ENCODE results near the gene DEDD2.

Gene DEDD2

DNA sequence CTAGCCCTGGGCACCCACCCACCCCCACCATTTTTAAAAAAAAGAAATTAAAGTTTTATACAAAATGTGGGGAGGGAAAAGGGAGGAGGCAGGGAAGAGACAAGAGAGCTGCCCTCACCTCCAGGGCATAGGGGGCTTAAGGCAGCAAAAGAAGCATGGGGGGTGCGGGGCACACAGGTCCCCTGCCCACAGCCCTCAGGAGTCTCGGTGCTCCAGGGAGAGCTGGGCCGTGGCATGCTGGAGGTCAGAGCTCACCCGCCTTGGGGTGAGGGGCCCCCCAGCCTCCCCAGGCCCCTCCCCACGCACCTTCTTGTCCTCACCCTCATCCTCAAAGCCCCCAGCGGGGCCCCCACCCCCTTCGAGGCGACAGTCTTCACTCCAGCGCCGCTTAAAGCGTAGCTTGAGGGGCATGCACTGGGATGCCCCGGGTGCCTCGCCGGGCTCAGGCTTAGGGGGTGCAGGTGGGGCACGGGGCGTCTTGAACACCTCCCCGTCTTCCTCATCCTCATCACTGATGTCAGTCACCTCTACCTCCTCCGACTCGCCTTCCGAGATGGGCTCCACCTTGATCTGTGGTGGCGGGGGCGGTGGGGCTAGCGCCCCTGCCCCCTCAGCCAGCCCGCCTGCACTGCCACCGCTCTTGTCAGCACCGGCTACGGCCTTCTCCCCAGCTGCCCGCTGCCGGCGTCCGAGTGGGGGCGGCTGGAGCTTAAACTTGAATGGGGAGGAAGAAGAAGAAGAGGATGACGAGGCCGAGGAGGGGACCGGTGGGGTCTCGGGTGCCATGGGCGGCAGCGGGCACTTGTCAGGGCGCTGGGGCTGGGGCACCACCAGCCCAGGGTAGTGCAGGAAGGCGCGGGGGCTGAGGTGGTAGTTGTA lies 31.0 kb upstream of the DEDD2 start:
- no peak for DNase-seq

DNA sequence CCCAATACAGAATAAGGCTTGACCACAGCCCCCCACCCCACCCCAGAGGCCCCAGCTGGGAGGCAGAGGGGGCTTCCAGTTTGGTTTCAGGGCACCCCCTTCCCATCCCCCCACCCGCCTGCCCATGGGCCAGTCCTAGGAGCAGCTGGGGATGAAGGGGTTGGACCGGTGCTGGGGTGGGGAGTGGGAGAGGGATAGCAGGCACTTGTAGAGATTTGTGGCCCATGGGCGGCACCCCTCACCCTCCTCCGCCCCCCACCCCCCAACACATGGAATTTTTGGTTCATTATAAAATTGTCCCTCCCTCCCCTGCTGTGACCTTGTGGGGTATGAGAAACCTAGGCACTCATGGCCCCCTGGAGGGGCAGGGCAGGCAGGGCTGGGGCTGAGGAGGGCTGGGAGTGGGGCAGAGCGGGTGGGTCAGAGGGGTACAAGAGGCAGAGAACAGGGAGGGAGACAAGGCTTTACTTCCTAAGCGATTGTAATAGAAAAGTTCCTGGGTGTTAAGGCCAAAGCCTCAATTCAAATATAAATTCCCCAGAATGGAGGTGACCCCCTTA lies 30.2 kb upstream of the DEDD2 start:
- DNase-seq = no peak

DNA sequence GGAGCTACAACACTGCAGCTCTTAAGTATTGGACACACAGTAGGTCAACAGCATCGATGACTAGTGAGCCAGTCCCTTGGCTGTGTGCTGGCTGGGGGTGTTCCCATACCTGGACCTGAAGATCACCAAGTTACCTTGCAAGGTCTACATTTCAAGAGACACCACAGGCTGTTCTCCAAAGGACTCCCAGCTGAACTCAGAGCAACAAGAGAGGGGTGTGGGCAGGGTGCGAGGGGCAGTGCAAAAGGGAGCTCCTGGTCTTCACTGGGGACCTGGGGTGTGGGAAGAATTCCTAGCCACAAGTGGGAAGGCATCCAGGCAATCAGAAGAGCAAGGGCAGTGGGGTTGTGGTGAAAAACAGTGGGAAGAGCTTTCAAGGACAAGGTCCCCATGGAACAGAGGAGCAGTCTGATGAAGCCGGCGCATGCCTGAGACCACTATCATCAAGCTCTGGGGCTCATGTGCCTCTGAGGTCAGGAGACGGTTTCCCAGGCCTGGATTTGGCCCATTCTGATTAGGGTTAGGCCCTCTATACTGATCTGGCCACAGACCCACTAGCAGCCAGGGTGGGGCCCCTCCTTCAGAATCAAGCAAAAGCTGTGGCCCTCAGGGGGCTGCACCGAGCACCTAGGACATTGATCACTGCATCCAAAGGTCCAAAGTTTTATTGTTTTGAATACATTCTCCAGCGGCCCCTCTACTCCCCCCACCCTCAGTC lies 29.6 kb upstream of the DEDD2 start:
- DNase-seq = no peak

DNA sequence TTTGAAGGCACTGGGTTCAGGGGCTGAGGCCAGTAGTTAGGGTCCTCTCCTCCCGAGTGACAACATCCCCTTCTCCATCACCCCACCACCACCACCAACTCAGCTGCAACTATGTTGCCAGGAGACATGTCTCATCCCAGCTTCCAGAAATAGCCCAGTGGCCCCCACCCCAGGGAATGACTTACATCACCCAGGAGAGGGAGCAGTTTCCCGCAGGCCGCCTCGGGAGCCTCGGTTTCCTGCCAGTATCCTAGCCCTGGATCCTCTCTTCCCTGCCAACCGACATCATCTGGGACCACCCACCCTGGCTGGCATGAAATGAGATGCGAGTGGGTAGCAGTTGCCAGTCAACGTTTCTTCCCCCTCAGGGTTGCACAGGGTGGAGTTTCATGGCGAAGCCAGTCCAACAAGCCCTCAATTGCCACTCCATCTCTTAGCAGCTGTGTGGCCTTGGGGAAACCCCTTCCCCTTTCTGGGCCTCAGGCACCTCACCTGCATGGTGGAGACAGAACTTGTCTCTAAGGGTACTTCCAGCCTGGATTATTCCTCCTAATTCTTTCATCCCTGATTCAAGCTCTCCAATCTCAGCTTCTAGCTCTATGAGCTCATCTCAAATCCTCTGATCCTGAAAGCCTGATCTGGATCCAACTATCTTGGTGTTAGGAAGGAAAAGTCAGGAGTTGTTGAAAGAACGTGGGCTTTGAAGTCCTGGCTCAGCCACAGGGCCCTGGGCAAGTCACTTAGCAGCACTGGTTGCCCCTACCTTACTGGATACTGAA lies 28.9 kb upstream of the DEDD2 start:
- DNase-seq = no peak

DNA sequence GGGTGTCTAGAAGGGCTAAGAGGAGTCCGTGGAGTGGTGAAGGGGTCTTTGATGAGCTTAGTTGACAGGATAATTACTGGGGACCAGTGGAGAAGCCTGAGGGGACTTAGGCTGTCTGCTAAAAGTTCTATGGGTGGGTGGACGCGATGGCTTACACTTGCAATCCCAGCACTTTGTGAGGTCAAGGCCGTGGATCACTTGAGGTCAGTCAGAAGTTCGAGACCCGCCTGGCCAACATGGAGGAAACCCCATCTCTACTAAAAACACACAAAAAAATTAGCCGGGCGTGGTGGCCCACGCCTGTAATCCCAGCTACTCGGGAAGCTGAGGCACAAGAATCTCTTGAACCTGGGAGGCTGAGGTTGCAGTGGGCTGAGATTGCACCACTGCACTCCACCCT lies 27.8 kb upstream of the DEDD2 start:
- no peak for DNase-seq

DNA sequence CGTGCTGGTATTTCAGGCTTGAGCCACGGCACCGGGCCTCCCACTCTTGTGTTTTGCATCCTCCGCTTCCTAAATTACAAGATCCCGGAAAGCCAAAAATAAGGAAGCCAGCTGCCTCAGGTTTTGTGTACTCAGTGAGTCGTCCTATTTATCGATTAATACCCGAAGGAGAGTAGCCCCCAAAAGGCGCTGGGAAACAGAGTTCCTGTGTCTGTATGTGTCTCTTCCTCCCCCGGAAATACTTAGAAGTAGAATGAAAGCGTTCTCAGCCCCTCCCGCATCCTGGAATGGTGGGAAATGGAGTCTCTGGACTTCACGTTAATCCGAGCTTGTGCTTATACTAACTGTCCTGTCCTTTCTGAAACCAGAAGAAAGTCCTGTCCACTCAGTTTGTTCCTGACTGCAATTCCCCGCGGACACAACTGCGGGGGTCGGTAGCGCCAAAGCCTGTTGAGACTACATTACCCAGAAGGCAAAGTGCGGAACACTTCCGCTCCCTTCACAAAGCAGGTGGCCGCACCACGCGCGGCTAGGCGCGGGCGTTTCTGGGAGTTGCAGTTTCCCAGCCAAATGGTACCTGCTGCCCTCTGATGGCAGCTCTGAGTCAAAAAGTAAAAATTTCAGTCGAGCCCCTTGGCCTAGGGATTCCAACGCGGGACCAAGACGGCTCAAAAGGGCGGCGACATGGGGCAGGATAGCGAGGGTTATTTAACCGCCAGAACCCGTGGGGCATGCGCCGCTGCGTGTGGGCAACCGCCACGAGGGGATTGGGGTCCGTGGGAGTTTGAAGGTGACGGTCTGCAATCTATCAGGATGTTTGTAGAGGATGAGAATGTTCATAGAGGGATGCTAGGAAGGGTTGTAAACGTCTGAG lies 27.1 kb upstream of the DEDD2 start:
- peak; percentile 83 for DNase-seq

DNA sequence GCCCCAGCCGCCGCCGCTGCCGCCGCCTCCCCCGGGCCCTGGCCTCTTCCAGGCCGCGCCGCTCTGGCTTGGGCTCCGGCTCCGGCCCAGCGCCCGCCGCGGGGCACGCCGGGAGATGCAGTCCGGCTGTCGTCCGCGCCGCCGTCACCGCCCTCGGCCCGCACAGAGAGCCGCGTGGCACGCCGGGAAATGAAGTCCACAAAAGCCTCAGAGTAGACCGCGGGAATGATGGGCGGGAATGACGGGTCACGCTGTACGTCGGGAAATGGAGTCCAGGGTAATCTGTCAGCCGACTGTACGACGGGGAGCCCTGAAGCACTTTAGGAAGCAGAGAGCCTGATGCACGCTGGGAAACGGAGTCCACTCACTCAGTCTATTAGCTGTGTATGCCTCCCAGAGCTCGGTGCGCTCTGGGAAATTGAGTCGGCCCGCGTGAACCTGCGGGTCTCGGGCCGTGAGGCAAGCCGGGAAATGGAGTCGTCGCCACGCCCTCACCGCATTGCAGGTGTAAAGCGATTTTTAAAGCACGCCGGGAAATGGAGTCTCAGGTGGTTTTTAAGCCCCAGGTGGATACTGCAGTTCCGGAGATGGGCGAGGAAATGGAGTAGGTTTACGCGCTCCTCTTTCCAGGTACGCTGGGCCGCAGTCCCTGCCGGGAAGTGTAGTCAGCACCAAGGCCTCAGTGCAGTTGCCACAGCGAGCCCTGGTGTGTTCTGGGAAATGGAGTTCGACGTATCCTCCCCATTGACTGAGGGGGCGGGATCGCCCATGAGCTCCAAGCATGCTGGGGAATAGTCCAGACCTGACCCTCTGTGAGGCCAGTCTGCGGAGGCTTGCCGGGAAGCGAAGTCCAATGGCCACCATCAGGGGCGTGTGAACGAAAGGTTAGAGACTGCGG lies 25.3 kb upstream of the DEDD2 start, which contains the start of gene GSK3A:
GSK3A (minus strand) TSS at position 91 of the 898 bp plus-strand sequence. CDS start 137 bp downstream, outside the sequence.
- peak; percentile 99 for DNase-seq

DNA sequence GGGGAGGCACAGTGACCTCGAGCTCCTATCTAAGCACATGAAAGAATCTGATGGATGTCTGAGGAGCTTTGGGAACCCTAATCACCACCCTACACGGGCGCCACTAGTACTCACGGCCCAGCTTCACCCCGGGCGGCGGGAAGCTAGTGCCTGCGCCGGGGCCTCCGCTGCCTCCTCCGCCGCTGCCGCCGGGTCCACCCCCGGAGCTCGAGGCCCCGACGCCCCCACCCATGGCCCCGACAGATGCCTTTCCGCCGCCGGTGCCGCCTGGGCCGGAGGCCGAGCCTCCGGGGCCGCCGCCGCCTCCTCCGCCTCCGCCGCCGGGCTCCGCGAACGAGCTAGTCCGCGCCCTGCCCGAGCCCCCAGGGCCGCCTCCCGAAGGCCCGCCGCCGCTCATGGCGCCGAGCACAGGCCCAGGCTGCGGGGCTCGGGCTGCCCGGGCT lies 24.6 kb upstream of the DEDD2 start:
- no peak for DNase-seq

DNA sequence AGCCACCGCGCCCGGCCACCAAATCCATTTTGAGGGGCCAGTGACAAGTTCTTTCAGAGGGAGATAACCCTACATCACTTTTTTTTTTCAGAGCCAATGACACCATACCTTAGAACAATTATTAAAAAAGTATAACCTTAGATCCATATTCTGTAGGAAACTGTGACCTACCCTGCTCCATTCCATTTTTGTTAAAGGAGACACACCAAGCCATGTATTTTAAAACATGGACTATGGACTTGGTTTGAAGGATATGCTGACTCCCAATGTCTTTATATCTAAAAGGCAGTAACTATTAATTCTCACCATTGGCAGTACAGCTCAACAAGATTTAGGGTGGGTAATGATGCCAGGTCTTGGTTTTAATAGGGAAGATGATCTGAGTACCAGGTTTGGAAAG lies 23.8 kb upstream of the DEDD2 start:
- no peak for DNase-seq

DNA sequence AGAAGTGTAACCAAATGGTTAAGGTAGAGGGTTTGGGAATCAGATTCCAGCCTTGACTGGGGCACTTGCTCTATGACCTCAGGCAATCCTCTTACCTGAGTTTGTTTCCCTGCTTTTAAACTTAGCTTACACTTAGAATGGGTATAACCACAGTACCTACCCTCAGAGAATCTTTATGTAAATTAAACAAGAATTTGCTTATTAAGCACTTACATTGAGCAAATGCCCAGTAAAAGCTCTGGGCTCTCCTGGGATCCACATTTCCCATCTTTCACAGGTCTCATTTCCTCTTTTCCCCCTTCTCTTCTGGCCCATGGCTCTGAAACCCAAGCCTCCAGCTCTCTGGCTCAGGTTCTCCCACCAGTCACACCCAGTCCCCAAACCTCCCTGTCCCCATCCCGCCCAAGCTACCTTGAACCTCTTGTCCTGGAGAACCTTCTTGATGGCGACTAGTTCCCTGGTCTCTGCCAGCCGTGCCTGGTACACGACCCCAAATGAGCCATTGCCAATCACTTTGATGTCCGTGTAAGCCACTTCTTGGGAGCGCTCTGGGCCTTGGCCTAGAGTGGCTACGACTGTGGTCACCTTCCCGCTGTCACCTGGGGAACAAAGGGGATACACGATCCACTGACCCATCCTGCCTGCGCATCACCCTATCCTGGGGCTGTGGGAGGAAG lies 22.2 kb upstream of the DEDD2 start:
- no peak for DNase-seq

DNA sequence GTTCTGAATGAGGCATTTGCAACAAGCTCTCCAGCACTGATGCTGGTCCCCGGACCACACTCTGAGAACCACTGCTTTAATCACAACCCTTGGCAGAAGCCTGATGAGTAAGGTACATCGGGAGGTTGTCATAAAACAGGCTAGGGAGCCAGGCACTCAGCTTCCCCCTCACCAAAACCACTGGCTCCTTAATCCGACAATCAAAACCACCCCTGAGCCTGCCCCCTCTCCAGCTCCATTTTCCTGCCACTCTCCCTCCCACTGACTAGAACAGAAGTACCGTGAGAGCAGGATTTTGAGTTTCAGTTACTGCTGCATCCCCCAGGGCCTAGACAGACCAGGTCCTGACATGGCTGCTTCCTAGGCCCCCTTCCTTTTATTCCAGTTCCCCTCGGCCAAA lies 17.7 kb upstream of the DEDD2 start:
- no peak for DNase-seq

DNA sequence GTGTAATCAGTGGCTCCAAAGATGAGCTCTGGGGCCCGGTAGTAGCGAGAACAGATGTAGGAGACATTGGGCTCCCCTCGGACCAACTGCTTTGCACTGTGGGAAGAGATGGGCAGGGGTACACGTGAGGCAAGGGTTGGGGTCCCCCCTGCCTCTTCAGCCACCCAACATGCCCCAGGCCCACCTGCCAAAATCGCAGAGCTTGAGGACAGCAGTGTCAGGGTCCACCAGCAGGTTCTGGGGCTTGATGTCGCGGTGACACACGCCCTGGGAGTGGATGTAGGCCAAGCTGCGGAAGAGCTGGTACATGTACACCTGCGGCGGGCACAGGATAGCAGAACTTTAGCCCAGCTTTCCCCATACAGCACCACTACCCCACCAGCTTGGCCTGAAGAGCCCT lies 16.9 kb upstream of the DEDD2 start:
- no peak for DNase-seq

DNA sequence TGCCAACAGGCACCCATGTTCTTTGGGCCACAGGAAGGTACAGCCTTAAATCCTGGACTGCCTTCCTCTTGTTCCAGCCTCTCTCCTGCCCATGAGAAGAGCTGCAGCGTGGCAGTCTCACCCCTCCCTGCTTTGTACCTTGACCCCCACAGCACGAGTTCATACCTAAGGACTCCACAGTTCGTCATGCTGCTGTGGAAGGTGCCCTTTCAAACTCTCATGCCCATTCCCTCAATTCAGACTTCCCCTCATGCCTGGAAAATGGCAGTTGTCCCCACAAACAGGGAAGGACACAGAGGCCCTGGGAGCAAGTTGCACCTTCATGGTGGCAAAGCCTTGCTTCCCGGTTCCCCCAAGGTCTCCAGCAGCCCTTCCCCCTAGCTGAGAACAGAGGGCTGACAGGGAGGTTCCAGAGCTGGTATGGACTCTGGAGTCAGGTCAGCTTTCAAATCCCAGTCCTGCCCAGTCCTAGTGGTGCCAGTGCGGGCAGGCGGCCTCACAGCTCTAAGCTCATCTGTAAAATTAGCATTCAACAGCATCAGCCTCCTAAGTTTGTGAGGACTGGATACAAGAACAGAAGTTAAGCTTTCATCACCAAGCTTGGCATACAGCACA lies 16.3 kb upstream of the DEDD2 start:
- no peak for DNase-seq

DNA sequence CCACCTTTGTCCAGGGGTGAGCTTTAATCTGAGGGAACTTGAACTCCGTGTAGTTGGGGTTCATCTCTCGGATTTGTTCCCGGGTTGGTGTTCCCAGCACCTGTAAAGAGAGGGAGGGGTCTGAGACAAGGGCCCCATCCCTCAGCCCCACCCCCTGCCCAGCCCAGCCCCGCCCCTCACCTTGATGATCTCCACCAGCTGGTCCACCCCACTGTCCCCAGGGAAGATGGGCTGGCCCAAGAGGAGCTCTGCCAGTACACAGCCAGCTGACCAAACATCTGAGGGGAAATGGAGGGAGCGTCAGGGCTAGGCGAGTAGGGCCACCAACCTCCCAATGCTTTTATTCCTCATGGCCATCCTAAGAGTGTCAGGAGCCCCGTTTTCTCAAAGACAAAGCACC lies 15.6 kb upstream of the DEDD2 start:
- no peak for DNase-seq

DNA sequence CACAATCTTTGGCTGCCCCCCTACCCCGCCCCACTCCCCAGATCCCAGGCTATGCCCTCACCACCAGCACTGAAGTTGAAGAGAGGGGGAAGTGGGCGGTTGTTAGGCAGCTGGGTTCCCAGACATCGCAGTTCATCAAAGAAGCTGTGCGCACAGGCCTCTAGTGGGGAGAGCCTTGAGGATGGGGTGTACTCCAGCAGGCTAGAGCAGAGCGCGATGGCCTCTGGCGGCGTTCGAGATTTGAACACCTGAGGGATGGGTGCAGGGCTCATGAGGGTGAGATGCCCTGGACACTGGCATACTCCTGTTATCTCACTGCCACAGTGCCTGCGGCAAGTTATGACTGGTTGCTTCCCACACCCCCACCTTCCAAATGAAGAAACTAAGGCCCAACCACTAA lies 15.0 kb upstream of the DEDD2 start:
- DNase-seq = no peak

DNA sequence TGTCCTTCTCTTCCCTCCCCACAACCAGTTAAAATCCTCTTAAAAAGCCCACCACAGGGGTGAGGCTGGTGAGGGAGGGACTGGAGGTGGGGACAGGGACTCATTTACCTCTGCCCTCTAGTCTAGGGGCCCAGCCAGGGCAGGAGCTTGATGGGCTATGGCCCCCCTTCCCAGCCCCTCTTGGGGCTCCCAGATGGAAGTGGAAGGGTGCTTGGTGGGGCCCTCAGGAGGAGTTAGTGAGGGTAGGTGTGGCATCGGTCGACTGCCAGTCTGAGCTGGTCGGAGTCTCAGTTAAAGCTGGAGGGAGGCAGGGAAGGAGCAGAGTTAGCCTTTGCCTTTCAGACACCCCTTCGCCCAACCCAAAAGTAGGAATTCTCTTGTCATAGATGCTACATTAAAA lies 13.1 kb upstream of the DEDD2 start:
- DNase-seq = no peak

DNA sequence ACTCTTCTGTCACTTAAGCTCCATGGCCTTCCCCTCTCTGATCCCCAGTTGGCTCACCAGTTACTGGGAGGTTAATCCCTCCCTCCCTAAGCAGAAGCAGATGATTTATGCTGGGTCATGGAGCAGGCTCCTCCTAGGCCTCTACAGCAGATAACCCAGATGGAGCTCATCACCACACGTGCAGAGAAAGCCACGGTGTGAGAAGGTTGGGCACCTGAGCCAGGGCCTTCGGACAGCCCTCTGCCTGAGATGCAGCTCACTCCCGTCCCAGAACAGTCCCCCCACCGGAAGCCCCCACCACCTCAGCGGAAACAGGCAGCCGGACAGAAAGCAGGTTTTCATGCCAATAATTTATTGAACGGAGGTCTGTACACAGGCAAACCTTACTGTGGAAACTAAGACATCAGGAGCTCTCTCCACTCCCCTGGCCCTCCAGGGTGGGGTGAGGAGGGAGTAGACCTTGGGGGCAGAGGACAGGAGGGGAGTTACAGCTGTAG lies 12.4 kb upstream of the DEDD2 start:
- DNase-seq = no peak

DNA sequence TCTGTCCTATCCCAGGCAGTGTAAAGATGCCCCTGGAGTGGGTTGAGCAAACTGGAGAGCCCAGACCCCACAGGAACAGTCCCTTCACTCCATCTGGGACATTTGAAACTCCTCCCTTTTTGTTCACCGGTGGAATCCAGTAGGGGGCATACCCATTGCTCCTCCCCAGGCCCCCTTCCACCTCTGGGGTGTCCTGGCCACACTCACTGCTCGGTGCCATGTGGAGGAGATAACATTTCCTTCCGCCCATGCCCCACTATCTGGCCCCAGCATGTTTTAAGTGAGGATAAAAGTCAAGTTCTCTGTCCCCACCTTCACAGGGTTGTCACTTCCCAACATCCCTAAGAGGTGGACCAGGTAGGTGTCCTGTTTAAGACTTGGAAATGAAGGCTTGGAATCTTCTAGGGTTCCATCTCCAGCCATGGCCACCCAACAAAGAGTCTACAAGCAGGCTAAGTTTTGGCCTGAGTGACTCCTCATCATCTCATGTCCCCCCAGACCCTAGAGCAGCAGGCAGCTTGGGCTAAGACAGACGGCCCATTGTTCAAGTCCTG lies 11.9 kb upstream of the DEDD2 start:
- no peak for DNase-seq

DNA sequence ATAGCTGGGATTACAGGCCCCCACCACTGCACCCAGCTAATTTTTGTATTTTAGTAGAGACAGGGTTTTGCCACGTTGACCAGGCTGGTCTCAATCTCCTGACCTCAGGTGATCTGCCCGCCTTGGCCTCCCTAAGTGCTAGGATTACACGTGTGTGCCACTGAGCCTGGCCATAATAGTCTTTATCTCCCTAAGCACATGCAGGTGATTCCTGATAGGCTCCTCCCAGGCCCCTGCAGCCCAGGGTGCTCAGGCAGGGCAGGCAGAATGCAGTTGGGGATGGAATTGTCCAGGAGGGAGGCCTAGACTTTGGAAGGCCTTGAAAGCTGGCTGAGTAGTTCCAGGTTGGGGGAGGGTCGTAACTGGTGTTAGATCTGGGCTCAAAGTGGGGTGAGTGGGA lies 11.2 kb upstream of the DEDD2 start:
- DNase-seq = no peak

All from DMS79 (cell line).